Hepatocyte (in vitro differentiated cells): ENCODE data around the gene ITM2B.

ENCODE experiments used
- CTCF ChIP-seq: fragments of 200-600 bp; sonication (generic); IDR thresholded peaks from 2 replicates; pipeline ENCODE4 v1.5.1; 2016; ENCODE audit warnings: antibody characterized with exemption, mild to moderate bottlenecking; ENCODE audit not compliant: poor library complexity
- EZH2 ChIP-seq: fragments of 200-600 bp; sonication (generic); IDR thresholded peaks from 2 replicates; pipeline ENCODE4 v1.6.1; 2016; ENCODE audit warnings: antibody characterized with exemption, mild to moderate bottlenecking, borderline replicate concordance
- EZH2phosphoT487 ChIP-seq: fragments of 200-600 bp; sonication (generic); IDR thresholded peaks from one replicate; pipeline ENCODE4 v1.6.1; 2018; ENCODE audit warnings: antibody characterized with exemption, mild to moderate bottlenecking, low read depth, moderate library complexity; ENCODE audit not compliant: unreplicated experiment, severe bottlenecking

- TF ChIP-seq CTCF: no peak
- no peak for TF ChIP-seq EZH2
- TF ChIP-seq EZH2phosphoT487: no peak
These were observed 64.3 kb downstream of the ITM2B start for GRCh38 chr13:48297131-48297786.
